ENCODE data around the gene GALNT10.

Gene GALNT10

GRCh38 chr5:154179846-154180710 is 10.5 kb upstream of the GALNT10 start:
- H3K9me3 ChIP-seq (ENCODE audit: control insufficient read depth, insufficient read depth, low read length) = no peaks in the 10 kb centered on the region
- TF ChIP-seq EZH2phosphoT487 (IDR thresholded peaks at IDR 0.05; ENCODE audit: borderline replicate concordance, low read length) = no peak
- TF ChIP-seq CTCF (IDR thresholded peaks at IDR 0.05; ENCODE audit: low read depth, low read length, poor library complexity, severe bottlenecking) = peak; percentile 77
- no peak overlapping the region for H3K4me3 ChIP-seq (ENCODE audit: low read length)
- H3F3A ChIP-seq (ENCODE audit: control insufficient read depth, insufficient read depth) = no peaks in the 10 kb centered on the region
- peaks cover 5% of the 10 kb centered on the region for H3K4me1 ChIP-seq (ENCODE audit: control insufficient read depth, low read length)
- no peak overlapping the region for H3K4me2 ChIP-seq (ENCODE audit: low read length)
- H3K9me2 ChIP-seq (replicated peaks; ENCODE audit: control insufficient read depth, low read length) = no peaks in the 10 kb centered on the region
- no peaks in the 10 kb centered on the region for H3K36me3 ChIP-seq (ENCODE audit: control insufficient read depth, low read length)
- H4K20me1 ChIP-seq (ENCODE audit: control insufficient read depth, insufficient read depth, low read depth, low read length) = no peaks in the 10 kb centered on the region
- H3K79me2 ChIP-seq (ENCODE audit: control insufficient read depth, low read length) = no peaks in the 10 kb centered on the region
- no peak overlapping the region for H3K27ac ChIP-seq (ENCODE audit: low read depth, low read length)
- peaks cover 13% of the 10 kb centered on the region for H3K27me3 ChIP-seq (ENCODE audit: control insufficient read depth, low read length)

- H3K36me3 ChIP-seq (ENCODE audit: control insufficient read depth, low read length) = no peaks in the 10 kb centered on the region
- H3K27me3 ChIP-seq (ENCODE audit: control insufficient read depth, low read length) = peaks cover 13% of the 10 kb centered on the region
- H3K9me3 ChIP-seq (ENCODE audit: control insufficient read depth, insufficient read depth, low read length) = no peaks in the 10 kb centered on the region
- peaks cover 5% of the 10 kb centered on the region for H3K4me1 ChIP-seq (ENCODE audit: control insufficient read depth, low read length)
- no peak overlapping the region for H3K27ac ChIP-seq (ENCODE audit: low read depth, low read length)
- TF ChIP-seq EZH2phosphoT487 (IDR thresholded peaks at IDR 0.05; ENCODE audit: borderline replicate concordance, low read length) = no peak
- H3F3A ChIP-seq (ENCODE audit: control insufficient read depth, insufficient read depth) = no peaks in the 10 kb centered on the region
- no peaks in the 10 kb centered on the region for H3K79me2 ChIP-seq (ENCODE audit: control insufficient read depth, low read length)
- H3K4me2 ChIP-seq (ENCODE audit: low read length) = no peak overlapping the region
- no peaks in the 10 kb centered on the region for H3K9me2 ChIP-seq (replicated peaks; ENCODE audit: control insufficient read depth, low read length)
- H4K20me1 ChIP-seq (ENCODE audit: control insufficient read depth, insufficient read depth, low read depth, low read length) = no peaks in the 10 kb centered on the region
- H3K4me3 ChIP-seq (ENCODE audit: low read length) = no peak overlapping the region
These were observed 9.4 kb upstream of the GALNT10 start for GRCh38 chr5:154181161-154181560.

GRCh38 chr5:154189256-154189818 is 1.2 kb upstream of the GALNT10 start:
- H3K4me2 ChIP-seq (ENCODE audit: low read length) = peak overlapping the region; percentile 94
- no peaks in the 10 kb centered on the region for H3K36me3 ChIP-seq (ENCODE audit: control insufficient read depth, low read length)
- H4K20me1 ChIP-seq (ENCODE audit: control insufficient read depth, insufficient read depth, low read depth, low read length) = no peaks in the 10 kb centered on the region
- H3K9me2 ChIP-seq (replicated peaks; ENCODE audit: control insufficient read depth, low read length) = no peaks in the 10 kb centered on the region
- H3K79me2 ChIP-seq (ENCODE audit: control insufficient read depth, low read length) = no peaks in the 10 kb centered on the region
- peaks cover 7% of the 10 kb centered on the region for H3F3A ChIP-seq (ENCODE audit: control insufficient read depth, insufficient read depth)
- H3K4me3 ChIP-seq (ENCODE audit: low read length) = peak overlapping the region; percentile 82
- TF ChIP-seq CTCF (IDR thresholded peaks at IDR 0.05; ENCODE audit: low read depth, low read length, poor library complexity, severe bottlenecking) (no peak), EZH2phosphoT487 (IDR thresholded peaks at IDR 0.05; ENCODE audit: borderline replicate concordance, low read length) (no peak)
- peaks cover 21% of the 10 kb centered on the region for H3K4me1 ChIP-seq (ENCODE audit: control insufficient read depth, low read length)
- peaks cover 32% of the 10 kb centered on the region for H3K27me3 ChIP-seq (ENCODE audit: control insufficient read depth, low read length)
- H3K9me3 ChIP-seq (ENCODE audit: control insufficient read depth, insufficient read depth, low read length) = no peaks in the 10 kb centered on the region
- H3K27ac ChIP-seq (ENCODE audit: low read depth, low read length) = no peak overlapping the region
